Testis (tissue), 2 donors: Measurements from ENCODE around the gene ARID4B.
"Not testable (repeated sequence)": the region's sequence is repeated elsewhere in the genome, so short reads cannot be mapped to it uniquely, and the experiment has no call there.

Experiments used
- POLR2A ChIP-seq: fragments of 450-650 bp; IDR thresholded peaks from one replicate; pipeline ENCODE4 v1.6.1; 2017; ENCODE audit warnings: antibody characterized with exemption, mild to moderate bottlenecking, moderate library complexity
- TF ChIP-seq, protein P1 (sequence below), 3 experiments: fragments of 450-650 bp in 2 of 3; fragments of 200-600 bp in 1 of 3; sonication (generic) in 1 of 3; IDR thresholded peaks; one replicate each; pipeline ENCODE4 v1.5.1; 2016 to 2019; ENCODE audit warnings: antibody characterized with exemption in 3 of 3, mild to moderate bottlenecking in 2 of 3, moderate library complexity in 1 of 3

DNA sequence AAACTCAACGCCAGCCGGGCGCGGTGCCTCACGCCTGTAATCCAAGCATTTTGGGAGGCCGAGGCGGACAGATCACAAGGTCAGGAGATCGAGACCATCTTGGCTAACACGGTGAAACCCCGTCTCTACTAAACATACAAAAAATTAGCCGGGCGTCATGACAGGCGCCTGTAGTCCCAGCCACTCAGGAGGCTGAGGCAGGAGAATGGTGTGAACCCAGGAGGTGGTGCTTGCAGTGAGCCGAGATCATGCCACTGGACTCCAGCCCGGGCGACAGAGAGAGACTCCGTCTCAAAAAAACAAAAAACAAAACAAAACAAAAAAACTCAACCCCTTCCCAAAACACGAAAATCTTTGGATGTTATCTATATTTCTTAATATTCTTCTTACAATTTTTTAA is 58.0 kb downstream of the ARID4B start:
- TF ChIP-seq, protein P1, sequence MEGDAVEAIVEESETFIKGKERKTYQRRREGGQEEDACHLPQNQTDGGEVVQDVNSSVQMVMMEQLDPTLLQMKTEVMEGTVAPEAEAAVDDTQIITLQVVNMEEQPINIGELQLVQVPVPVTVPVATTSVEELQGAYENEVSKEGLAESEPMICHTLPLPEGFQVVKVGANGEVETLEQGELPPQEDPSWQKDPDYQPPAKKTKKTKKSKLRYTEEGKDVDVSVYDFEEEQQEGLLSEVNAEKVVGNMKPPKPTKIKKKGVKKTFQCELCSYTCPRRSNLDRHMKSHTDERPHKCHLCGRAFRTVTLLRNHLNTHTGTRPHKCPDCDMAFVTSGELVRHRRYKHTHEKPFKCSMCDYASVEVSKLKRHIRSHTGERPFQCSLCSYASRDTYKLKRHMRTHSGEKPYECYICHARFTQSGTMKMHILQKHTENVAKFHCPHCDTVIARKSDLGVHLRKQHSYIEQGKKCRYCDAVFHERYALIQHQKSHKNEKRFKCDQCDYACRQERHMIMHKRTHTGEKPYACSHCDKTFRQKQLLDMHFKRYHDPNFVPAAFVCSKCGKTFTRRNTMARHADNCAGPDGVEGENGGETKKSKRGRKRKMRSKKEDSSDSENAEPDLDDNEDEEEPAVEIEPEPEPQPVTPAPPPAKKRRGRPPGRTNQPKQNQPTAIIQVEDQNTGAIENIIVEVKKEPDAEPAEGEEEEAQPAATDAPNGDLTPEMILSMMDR (IDR thresholded peaks at IDR 0.05), result not testable (repeated sequence)
- not testable (repeated sequence) for TF ChIP-seq POLR2A
